HT-29 (cell line): ENCODE measurements around the gene GSE1. TPM values are rescaled to one million over a fixed set of nuclear protein-coding genes. Genes with fewer than 3 reads are reported as not detected.
A peak's percentile ranks its signal among the peaks of the same experiment; 100 is the strongest.

ENCODE experiments used
- DNase-seq: peaks from one replicate; pipeline ENCODE4 v3.0.0-alpha.2; 2015; ENCODE audit warnings: low spot score
- total RNA-seq: library from RNA; depleted of rRNA; stranded (reverse); fragments of >200 nt; shearing (Covaris generic); gene quantifications from 2 replicates; pipeline ENCODE4 v1.2.3, GENCODE V29; 2014

Gene GSE1
- total RNA-seq, 1 experiment from 2014 or later: 81.1 TPM

DNA sequence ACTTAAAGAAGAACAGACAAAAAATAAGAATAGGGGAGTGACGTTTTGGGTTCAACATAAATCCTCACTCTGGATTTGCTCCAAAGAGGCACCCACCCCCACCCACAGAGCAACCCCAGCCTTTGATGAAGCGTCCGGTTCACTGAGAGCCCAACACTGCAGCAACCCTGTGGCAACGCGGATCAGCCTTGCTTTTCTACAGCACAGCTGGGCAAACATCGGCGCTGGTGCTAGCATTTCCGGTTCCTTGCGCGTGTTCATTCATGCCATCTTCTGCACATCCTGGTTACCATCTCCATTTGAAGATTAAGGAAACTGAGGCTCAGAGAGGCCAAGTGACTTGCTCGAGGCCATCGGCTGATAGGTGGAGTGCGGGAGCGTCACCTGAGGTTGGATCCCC, 84.3 kb downstream of the GSE1 start:
- no peak for DNase-seq

DNA sequence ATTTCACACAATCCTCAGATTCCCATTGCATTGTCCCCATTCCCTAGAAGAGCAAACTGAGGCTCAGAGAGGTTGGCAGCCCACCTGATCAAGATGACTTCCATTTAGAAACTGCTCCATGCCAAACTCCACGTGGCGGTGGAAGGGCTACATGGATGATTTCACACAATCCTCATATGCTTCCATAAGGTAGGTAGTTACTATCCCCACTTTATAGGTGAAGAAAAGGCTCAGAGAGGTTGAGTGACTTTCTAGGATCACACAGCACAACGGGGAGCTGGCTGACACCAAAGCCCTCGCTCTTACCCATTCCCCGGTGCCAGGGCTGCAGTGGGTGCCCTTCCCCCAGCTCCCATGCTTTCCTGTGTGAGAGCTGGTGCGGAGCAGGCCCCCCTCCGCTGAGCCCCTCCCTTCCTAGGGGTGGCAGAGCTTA, 85.4 kb downstream of the GSE1 start:
- no peak for DNase-seq

DNA sequence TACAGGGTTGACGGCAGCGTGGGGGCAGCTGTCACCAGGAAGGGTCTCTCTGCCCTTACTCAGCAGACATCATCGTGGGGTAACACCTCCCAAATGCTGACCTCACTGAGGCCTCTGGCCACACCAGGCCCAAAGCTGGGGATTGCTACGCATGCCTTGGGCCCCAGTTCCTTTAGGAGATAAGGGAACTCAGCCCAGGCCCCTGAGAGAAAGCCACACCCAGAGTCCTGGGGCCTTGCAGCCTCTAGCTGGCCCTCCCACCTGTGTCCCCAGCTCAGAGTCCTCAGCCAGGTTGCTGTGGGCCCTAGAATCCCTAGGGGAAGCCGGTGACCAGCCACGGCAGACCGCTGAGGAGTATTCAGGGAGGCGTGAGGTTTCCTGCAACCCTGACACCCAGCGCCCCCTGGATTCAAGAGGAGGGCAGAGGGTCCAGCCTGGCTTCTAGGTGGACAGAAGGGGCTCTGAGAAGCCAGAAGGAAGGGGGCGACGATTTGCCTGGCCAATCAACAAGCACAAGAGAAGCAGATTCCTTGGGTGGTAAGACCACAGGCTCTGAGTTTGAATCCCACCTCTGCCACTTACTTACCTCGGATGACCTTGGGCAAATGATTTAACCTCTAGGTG, 85.9 kb downstream of the GSE1 start:
- no peak for DNase-seq

DNA sequence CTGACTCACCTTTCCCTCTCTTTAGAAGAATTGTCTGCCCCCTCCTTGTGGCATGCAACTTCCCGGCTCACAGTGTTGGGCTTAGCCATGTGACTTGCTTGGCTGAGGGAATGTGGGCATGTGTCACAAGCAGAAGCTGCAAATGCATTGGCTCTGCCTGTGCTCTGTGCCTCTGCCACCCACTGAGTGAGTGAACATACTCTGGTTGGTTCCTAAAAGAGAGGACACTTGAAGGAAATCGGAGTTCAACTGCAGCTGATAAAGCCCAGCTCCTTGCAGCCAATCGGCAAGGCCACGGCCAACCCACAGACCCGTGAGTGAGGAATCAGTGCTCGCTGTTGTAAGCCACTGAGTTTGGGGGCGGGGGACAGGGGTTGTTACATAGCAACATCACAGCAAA, 86.5 kb downstream of the GSE1 start:
- peak; percentile 38 for DNase-seq

DNA sequence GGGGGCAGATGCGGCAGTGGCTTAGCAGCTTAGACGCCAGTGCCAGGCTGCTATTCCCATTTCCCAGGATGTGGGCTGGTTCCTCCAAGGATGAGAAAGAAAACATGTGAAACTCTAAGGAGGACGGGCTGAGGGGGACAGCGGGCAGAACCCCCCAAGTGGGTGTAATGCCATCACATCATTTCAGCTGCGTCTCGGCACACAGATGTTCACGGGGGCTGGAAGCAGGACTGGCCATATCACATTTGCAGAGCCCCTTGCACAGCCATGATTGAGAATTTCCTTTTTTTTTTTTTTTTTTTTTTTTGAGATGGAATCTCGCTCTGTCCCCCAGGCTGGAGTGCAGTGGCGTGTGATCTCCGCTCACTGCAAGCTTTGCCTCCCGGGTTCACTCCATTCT, 90.9 kb downstream of the GSE1 start:
- DNase-seq: no peak

DNA sequence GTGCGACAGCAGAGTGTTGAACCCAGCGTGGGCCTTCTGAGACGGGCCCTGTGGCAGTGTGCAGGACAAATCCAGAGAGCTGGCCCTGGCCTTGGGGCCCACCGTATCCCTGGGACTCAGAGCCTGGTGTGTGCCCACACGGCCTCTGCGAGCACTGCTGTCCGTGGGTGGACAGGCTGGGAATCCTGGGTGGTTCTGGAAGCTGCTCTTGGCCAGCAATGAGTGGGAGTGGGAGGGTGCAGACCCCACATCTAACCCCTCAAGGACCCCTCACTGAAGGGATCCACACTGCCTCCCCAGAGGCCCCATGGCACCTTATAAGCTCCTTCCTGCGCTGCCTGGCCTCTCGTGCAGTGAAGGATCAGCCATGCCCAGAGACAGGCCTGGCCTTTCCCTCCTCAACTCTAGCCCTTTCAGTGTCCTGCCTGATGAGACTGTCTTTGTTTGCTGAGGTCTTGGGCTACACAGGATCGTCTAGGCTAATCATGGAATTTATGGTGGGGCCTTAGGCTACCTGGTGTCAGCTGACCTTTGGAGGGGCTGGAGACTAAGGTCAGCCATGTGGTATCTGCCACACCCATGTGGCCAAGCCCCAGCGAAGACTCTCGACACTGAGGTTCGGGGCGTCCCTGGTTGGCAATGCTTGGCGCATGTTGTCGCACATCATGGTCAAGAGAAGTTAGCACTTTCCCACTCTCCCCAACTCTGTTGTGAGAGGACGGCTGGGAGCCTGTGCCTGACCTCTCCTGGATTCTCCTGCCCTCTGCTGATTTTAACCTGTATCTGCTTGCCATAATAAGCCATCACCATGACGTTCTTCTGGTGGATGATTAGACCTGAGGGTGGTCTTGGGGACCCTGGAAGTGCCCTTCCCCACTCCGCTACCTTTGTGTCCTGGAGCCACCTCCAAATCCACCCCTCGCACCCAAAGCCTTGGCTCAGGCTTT, 92.1 kb downstream of the GSE1 start:
- no peak for DNase-seq

DNA sequence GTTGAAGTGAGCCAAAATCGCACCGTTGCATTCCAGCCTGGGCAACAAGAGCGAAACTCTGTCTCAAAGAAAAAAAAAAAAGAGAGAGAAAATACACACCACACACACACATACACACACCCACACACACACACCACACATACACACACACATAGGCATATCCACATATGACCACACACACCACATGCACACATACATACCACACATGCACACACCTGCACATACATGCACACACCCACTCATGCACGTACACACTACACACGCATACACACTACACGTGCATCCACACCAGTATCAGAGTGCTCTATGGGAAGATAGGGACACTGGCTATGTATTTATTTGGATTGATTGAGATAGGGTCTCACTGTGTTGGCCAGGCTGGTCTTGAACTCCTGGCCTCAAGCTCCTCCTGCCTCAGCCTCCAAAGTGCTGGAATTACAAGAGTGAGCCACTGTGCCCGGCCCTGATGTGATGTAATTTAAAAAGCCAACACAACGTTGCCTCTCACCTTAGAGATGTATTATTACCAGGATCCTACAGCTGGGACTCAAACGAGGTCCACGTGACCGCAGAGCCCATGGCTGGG, 93.4 kb downstream of the GSE1 start:
- no peak for DNase-seq

DNA sequence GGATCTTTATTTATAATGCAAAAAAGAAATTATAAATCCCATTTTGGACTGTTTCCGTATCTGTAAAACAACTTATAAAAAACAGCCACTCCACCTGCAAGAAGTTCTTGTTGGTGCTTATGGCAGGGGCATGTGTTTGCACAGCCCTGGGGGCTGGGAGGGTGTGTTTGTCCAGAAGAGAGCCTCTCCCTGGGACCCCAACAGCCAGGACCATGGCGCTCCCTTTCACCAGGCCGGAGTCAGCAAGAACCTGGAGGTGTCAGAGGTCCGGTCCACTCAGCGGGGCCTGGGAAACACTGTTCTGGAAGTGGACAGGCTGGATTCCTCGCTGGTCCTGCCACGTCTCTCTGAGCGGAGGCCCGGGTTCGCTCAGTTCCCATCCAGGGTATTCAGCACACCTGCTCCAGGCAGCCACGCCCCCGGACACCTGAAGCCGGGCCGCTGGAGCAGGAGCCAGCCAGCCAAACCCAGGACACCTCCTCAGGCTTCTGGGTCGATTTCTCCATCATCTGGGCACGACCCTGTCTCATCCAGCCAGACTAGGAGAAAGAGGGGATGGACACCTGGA, 94.5 kb downstream of the GSE1 start:
- DNase-seq: no peak

DNA sequence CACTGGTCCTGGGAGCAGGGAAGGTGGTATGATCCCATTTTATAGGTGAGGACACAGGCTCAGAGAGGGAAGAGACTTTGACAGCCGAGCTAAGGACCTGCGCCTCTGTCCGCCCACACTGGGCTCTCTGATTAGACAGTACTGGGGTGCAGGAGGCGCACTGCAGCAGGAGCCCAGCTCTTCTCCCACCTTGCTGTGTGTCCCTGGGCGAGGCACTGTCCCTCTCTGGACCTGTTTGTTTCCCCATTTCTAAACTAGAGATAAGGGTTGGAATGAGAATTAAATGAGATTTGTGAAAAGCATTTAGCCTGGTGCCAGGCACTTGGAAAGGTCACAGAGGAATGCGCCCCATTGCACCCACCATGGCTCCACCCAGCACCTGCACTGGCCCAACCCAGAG, 95.2 kb downstream of the GSE1 start:
- no peak for DNase-seq

DNA sequence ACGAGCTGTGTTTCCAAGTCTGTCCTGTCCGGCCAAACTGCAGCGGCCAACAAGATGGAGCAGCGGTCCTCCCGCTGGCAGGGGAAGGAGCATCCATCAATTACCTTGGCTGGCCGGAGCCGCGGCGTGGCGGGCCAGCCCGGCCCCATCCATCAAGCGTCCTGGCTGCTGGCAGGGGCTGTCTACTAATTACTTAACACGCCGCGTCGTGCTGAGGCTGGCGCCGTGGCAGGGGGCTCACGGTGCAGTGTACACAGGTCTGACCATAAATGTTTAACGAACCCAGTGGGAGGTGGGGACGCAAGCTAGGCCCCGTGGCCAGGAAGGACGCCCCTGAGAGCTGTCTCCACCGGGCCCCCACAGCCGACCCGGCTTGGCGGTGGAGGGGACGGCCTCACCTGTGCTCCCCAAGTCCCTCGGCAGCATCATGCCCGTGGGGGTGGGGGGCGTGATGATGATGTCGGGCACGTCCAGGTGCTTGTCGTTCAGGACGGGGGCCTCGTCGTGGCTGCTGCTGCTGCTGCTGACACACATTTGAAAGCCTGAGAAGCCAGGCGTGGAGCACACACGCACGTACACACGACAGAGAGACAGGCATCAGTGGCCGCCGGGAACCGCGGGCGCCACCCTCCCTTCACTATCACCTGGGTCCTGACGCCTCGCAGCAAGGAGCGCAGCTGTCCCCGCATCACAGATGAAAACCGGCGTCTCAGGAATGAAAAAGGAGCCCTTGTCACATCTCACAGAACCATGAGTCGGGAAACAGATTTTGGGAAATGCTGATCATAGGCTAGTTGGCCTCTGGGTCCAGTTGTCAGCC, 96.9 kb downstream of the GSE1 start:
- no peak for DNase-seq

DNA sequence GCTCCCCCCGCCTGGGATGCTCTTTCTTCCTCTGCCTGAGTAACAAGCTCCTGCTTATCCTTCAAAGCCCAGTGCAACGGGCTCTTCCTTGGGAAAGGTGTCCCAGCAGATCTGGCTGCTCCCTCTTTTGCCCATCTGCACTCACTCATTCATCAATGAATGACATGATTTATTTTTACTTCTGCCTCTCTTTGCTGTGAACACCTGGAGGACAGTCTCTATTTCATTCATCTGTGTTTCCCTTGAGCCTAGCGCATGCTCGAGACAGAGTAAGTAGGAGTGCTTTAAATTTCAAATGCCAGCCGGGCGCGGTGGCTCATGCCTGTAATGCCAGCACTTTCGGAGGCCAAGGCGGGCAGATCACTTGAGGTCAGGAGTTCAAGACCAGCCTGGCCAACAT, 97.6 kb downstream of the GSE1 start:
- no peak for DNase-seq

DNA sequence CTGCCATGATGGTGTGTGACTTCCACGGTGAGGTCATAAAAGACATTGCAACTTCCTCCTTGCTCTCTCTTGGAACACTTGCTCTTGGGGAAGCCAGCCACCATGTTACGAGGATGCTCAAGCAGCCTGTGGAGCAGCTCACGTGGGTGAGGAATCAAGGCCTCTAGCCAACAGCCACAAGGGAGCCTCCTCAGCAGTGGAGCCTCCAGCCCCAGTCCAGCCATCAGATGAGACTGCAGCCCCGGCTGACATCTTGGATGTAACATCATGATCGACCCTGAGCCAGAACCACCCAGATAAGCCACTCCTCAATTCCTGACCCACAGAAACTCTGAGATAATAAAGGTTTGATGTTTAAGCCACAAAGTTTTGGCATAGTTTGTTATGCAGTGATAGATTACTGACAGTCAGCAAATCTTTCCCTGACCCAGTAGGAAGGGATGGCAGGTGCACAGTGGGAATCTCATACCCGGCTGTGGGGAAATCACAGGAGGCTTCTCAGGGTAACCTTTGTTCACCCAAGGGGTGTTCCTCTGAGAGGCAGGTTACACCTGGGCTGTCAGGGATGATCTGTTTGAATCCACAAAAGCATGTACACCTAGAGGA, 99.0 kb downstream of the GSE1 start:
- DNase-seq: no peak

DNA sequence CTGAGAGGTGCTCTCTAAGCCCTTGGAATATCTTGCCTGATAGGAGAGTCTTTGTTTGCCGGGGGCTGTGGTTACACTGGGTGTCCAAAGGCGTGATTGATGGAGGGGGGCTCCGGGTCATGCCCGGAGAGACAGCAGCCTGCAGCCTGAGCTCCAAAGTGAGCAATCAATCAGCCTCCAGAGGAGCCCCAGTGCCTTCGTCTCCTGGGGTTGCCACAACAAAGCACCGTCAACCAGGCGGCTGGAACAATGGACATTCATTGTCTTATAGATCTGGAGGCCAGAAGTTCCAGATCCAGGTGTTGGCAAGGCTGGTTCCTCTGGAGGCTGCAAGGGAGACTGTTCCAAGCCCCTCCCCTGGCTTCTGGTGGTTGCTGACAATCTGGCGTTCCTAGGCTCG, 99.7 kb downstream of the GSE1 start:
- DNase-seq: no peak

DNA sequence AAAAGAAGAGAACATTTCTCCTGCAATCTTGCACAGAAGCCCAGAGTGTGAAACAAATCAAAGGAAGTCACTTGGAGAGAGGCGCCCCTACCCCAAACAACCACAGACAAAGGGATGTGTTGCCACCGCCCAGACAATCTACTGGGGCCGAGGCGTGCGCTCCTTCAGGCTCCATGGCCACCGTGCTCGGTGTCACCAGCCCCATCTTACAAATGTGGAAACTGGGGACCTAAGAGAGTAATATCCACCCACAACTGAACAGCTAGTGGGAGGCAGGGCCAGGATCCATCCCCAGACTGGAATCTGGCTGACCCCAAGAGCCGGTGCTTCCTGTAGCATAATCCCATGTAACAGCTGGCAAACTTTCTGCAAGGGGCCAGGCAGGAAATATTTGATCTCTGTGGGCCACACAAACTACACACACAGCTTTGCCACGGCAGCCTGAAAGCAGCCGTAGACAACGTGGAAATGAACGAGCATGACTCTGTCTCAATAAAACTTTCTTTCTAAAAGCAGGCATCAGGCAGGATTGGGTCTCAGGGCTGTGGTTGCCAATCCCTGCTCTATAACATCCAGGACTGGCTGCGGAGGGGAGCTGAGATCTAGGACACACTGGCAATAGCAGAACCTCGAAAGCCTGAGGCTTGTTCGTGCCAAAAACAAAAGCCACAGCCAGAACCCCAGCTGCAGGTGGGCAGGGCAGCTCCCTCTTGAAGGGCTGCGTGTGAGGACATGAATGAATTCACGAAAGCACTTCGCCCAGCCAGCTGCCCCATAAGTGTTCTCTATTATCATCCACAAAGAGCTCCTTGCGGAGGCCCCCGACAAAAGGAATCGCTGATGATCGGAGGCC, 102.3 kb downstream of the GSE1 start:
- DNase-seq: no peak

DNA sequence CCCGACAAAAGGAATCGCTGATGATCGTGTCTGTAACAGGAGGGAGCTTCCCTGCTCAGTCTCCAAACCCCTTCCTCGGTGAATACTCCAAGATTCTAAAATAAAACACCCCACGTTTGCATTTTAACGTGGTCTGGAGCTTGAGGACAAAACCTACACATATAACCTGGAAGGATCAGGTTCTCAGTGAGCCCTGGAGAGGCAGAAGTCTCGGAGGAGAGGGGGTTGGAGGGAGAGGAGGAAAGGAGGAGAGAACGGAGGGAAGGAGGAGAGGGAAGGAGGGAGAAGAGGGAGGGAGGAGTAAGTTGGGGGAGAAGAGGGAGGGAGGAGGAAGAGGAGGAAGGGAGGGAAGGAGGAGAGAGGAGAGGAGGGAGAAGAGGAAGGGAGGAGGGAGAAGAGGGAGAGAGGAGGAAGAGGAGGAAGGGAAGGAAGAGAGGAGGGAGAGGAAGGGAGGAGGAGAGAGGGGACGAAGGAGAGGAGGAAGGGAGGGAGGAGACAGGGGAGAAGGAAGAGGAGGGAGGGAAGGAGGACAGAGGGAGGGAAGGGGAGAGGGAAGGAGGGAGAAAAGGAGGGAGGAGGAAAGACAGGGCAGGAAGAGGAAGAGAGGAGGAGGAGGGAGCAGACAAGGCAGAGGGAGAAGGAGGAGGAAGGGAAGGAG, 103.0 kb downstream of the GSE1 start:
- DNase-seq: no peak

DNA sequence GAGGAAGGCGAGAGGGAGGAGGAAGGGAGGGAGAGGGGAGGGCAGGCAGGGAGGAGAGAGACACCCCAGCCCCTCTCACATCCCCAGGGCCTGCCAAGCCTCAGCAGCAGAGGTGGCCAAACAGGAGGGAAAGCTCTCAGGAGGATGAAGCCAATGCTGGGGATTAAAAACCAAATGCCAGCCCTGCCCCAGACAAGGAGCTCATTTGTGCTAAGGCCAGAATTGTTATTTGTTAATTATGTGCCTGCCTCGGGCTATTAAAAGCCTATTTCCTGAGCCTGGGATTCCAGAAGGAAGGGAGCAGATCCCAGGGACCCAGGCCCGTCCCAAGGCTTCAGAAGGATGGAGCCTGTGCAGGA, 103.5 kb downstream of the GSE1 start:
- no peak for DNase-seq

DNA sequence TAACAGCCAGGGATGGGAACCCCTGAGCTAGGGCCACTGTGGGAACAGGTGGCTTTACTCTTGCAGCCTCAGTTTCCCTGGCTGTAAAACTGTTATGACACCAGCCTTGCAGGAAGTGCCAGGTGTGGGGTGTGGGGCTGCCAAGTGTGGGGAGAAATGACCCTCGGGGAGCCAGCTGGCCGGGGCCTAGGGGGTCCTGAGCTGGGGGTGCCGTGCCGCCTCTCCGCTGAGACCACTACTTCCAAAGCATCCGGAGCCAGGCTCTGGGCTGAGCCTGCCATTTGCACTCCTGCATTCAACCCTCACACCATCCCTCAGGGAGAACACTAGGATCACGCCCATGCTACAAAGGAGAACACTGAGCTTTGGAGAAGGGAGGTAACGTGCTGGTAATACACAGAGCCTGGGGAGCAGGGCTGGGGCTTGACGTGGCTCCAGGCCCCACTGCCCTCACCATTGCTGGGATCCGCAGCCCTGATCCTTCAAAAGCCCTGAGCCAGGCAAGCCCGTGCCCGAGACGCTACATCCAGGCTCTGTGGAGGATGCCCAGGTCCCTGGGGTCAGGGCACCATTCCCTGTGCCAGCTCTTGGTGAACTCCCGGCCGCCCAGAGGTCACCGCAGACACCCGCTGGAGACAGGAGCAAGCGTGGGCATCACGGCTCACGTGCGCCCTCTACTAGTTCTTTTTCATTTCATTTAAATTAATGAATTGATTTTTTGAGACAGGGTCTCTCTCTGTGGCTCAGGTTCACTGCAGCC, 104.5 kb downstream of the GSE1 start:
- DNase-seq: peak; percentile 81

DNA sequence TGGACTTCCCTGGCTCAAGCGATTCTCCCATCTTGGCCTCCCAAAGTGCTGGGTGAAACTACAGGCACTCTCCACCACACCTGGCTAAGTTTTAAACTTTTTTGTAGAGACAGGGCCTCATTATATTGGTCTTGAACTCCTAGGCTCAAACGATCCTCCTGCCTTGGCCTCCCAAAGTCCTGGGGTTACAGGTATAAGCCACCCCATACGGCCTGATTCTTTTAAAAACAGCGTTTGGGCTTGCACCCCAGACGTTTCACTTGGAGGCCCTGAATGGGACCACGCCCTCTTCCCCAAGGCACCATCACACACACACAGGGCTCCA, 105.0 kb downstream of the GSE1 start:
- DNase-seq: no peak

DNA sequence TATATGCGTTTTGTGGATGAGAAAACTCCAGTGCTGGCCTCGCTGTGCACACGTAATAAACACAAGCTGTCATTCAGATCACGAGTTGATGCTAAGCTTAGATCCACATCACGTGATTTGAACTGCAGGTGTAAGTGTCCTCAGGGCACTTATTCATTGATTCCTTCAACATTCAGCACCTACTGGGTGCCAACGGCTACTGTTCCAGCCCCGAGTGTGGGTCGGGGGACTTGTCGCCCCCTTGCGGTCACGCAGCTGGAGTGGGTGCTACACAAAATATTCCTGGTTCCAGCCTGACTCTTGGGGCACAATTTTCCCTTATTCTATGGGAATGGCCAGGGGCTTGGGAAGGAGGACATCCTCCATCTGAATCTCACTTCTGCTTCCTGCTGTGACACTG, 105.6 kb downstream of the GSE1 start:
- DNase-seq: peak; percentile 32
